HG02970 (cell line): ENCODE data around the gene SRGAP1.
"Not testable (repeated sequence)": the region's sequence is repeated elsewhere in the genome, so short reads cannot be mapped to it uniquely, and the experiment has no call there.

Source experiments
- ATAC-seq: cut with Tn5 transposase; IDR thresholded peaks from one replicate; pipeline ENCODE4 v1.9.1; 2021; ENCODE audit warnings: mild to moderate bottlenecking, moderate library complexity, moderate number of reproducible peaks; ENCODE audit not compliant: unreplicated experiment, low FRiP score

SRGAP1 gene

GRCh38 chr12:64131456-64131855, 287.0 kb downstream of the SRGAP1 start:
- ATAC-seq: not testable (repeated sequence)

- ATAC-seq: not testable (repeated sequence)
Measured at GRCh38 chr12:64132672-64133071, 288.2 kb downstream of the SRGAP1 start.

GRCh38 chr12:64137117-64137516, 292.6 kb downstream of the SRGAP1 start:
- ATAC-seq: no peak

- no peak for ATAC-seq
Measured at GRCh38 chr12:64139021-64139420, 294.5 kb downstream of the SRGAP1 start.

GRCh38 chr12:64142382-64142781, 297.9 kb downstream of the SRGAP1 start:
- no peak for ATAC-seq

GRCh38 chr12:64142784-64143183, 298.3 kb downstream of the SRGAP1 start:
- no peak for ATAC-seq

GRCh38 chr12:64145226-64145625, 300.7 kb downstream of the SRGAP1 start:
- no peak for ATAC-seq

GRCh38 chr12:64147011-64147631, 302.6 kb downstream of the SRGAP1 start:
- no peak for ATAC-seq

- ATAC-seq: no peak
Measured at GRCh38 chr12:64147875-64148274, 303.4 kb downstream of the SRGAP1 start.

GRCh38 chr12:64154677-64155076, 310.2 kb downstream of the SRGAP1 start:
- no peak for ATAC-seq

- ATAC-seq: no peak
Measured at GRCh38 chr12:64157110-64157509, 312.6 kb downstream of the SRGAP1 start.

GRCh38 chr12:64160021-64160710, 315.7 kb downstream of the SRGAP1 start:
- no peak for ATAC-seq

- no peak for ATAC-seq
Measured at GRCh38 chr12:64160711-64161060, 316.2 kb downstream of the SRGAP1 start.

GRCh38 chr12:64166606-64167005, 322.1 kb downstream of the SRGAP1 start:
- not testable (repeated sequence) for ATAC-seq

GRCh38 chr12:64167041-64167440, 322.5 kb downstream of the SRGAP1 start:
- ATAC-seq: not testable (repeated sequence)

- ATAC-seq: no peak
Measured at GRCh38 chr12:64170024-64170423, 325.5 kb downstream of the SRGAP1 start.

GRCh38 chr12:64170730-64171129, 326.2 kb downstream of the SRGAP1 start:
- ATAC-seq: no peak

GRCh38 chr12:64171715-64172114, 327.2 kb downstream of the SRGAP1 start:
- no peak for ATAC-seq

GRCh38 chr12:64172143-64172970, 327.9 kb downstream of the SRGAP1 start:
- no peak for ATAC-seq

- no peak for ATAC-seq
Measured at GRCh38 chr12:64173456-64173855, 329.0 kb downstream of the SRGAP1 start.

GRCh38 chr12:64175254-64175945, 330.9 kb downstream of the SRGAP1 start:
- no peak for ATAC-seq
